Measurements from ENCODE around the gene ENC1.

GRCh38 chr5:74641735-74642542 lies 1.4 kb upstream of the ENC1 start:
- TF ChIP-seq YY1 (IDR thresholded peaks at IDR 0.05; ENCODE audit: low read depth) (no peak), USF2 (IDR thresholded peaks at IDR 0.05; ENCODE audit: borderline replicate concordance, low read depth, low read length) (no peak), PBX3 (IDR thresholded peaks at IDR 0.05) (peak; percentile 5; the same call in 1 of the 2 replicates), FOXM1 (IDR thresholded peaks at IDR 0.05; ENCODE audit: low read depth) (no peak), JUND (IDR thresholded peaks at IDR 0.05) (no peak)
